Activated T-cell treated with anti-CD3 and anti-CD28 coated beads for 24 hours (primary cell): ENCODE measurements around the gene PSMB7.

Experiments
- DNase-seq: peaks from one replicate; pipeline ENCODE4 v3.0.0-alpha.2; 2020; ENCODE audit warnings: low read depth

Gene PSMB7

DNA sequence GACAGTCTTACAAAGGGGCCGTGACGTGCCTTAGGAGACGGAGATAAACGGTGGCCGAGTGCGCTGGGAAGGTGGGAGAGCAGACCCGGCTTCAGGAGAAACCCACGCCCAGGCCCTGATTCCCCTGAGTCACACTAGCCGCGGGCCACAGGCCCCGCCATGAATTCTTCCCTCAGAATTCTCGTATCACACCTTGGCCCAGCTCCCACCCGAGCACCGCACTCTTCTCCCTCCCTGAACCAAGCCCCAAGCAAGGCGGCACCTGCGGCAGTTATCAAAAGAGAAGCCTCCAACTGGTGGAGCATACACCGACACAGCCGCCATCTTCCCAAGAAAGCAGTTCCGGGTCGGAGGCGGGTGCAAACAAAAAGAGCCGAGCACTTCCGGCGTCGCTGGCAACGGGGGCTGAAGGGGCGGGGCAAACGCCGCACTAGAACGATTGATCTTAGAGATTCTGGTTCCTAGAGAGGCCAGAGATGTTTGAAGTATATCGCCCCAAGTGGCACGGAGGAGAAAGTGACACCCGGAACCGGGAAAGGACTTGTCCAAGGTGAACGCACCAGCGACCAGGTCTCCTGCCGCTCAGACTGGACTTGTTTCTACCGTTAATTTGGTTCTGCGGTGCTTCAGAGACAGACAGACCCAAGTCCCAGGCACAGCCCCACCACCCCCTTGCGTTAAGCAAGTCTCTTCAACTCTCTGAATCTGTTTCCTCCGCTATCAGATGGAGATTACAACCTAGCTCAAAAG, at the start of gene PSMB7:
TSS of gene PSMB7 (minus strand) at position 341 of the 750 bp plus-strand sequence. CDS start at position 324, 17 bp downstream.
- DNase-seq: peak; percentile 97

DNA sequence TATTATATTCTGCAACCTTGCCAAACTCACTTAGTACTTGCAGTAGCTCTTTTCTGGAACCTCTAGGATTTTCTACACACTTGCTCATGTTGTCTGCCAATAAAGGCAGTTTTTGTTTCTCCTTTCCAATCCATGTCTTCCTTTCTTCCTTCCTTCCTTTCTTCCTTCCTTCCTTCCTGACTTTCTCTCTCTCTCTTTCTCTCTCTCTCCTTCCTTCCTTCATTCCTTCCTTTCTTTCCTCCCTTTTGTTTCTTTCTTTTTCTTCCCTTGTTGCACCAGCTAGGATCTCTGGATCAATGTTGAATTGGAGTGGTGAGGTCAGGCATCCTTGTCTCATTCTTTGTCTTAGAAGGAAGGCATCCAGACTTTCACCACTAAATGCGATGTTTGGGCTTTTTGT, 47.5 kb upstream of the PSMB7 start:
- no peak for DNase-seq

DNA sequence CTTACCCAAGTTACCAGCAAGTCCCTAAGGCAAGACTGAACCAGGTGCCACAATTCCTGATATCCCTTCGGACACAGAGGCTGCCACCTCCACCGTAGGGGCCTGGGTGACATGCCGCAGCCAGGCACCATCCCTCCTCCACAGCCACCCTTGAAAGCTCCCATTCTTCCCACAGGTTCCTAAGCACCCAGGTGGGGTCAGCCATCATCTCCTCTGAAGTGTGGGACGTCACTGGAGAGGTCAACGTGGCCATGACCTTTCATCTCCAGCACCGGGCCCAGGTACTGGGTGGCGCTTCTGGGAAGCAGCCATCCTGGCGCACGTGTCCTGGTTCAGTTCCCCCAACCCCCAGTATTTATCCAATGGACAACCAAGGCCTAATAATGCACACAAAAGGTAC, 43.2 kb upstream of the PSMB7 start:
- DNase-seq: no peak

DNA sequence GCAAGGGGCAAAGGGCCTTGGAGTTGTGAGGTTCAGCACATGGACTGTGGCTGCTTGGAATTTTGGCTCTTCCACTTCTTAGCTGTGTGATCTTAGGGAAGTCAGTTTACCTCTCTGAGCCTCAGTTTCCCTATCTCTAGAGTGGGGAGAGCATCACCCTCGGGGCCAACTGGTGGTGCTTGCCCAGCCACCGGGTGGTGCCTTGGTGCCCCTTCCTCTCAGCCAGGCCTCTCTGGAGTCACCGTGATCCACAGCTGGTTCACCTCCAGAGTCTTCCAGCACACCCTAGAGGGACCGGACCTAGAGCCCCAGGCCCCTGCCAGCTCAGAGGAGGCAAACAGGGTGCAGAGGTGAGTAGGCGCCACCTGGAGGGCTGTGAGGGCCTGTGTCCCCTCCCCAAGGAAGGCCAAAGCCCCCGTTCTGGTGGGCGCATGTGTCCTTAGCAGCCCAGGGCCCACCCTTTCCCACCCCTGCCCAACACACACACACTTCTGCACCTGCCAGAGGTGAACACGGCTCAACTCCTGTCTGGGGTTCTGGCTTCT, 42.7 kb upstream of the PSMB7 start:
- no peak for DNase-seq

DNA sequence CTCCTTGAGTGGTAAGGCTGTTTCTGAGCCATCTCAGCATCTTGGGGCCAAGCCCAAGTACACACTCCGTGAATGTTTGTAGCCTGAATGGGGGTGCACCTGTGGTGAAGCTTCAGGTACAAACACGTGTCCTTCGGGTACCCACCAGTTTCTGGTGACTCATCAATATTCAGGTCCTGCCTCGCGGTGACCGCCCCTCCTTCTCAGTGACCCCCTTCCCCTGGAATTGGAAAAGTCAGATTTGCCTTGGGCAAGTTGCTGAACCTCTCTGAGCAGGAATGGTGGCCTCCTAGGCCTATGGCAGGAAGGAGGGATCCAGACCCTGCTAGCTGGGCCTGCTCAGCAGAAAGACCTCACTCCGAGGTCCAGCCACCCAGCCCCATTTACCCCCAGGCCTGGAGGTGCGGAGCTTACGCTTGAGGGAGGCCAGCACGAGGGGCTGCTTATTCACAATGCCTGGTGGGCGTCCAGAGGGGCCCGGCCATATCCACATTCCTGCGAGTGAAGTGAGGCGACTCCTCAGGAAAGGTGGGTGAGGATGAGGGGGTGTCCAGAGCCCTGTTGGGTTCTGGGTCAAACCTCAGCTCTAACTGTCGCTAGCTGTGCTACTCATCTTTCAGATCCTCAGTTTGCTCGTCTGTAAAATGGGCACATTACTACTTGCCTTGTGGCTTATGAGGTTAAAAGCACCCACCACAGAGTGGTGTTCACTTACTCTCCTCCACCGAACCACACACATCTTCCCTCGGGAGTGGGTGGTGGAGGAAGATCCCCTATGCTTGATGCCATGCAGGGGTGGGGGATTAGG, 42.0 kb upstream of the PSMB7 start:
- no peak for DNase-seq

DNA sequence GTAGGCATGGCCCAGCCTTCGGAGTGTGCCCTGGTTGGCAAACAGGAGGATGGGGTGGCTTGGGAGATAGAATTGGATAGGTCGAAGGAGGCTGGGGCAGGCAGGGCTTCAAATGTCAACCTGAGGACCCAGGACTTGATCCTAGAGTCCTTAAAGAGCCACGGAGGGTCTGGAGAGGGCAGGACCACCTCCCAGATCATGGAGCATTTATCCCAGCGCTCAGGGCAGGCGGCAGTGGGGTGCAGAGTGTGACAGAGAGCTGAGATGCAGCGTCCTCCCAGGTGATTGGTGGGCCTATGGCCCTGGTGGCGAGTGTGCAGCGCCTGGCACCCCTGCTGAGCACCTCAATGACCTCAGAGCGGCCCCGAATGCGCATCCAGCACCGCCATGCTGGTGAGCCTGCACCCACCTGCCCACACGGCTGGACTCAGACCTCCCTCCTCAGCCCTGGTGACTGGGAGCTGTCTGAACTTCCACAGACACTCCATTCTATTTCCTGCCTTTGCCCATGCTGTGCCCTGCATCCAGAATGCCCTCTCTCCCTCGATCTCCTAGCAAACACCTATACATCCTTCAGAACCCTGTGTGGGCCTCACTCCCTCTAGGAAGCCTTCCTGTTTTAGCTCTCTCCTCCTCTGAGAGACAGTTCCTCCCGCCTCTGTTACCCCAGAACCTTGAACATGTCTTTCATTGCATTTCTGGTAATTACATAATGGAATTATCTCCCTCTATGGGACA, 41.3 kb upstream of the PSMB7 start:
- no peak for DNase-seq

DNA sequence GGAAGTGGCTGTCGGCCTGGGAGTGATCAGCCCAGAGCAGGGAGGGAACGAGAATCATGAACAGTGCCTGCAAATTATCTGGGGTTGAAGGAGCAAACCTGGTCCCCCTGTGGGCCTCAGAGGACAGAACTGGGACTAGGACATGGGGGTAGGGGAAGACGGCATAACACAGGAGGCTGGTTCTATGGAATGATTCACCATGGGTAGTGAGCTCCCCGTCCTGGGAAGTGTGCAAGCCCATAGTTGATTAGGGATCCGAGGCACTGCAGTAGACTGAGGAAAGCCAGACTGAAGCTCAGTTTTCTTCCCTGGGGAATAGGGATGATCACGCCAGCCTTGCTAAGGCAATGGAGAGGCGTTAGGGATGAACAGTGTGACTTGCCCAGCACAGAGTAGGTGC, 40.6 kb upstream of the PSMB7 start:
- DNase-seq: no peak

DNA sequence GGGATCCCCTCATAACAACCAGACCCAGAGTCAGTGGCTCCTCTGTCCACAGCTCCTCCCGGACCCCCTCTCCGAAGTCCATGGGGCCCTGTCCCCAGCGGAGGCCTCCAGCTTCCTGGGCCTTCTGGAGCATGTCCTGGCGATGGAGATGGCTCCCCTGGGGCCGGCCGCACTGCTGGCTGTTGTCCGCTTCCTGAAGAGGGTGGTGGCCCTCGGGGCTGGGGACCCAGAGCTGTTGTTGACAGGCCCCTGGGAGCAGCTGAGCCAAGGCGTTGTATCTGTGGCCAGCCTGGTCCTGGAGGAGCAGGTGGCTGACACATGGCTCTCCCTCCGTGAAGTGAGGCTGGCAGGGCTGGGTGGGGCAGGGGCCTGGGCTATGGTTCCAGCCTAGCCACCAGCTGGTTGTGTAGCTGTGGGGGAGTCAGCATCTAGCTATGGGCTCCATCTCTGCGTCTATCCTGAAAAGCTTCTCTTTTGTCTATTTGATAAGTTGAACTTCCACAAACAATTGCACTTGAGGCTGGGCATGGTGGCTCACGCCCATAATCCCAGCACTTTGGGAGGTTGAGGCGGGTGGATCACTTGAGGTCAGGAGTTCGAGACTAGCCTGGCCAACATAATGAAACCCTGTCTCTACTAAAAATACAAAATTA, 39.7 kb upstream of the PSMB7 start:
- DNase-seq: no peak

DNA sequence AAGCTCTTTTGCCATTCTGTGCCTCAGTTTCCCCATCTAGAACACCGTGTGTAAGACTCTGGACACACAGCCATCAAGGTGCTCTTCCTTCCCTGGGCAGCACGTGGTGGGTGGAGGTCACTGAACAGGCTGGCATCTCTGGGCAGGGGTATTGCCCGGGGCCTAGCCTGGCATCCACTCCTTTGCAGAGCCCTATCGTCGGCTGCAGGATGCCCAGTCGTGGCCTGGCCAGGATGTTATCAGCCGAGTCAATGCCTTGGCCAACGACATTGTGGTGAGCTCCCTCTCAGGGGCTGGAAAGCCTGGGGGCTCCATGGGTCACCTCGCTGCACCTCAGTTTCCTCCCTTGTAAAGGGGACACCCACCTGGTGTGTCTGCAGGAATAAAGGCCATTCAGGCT, 39.1 kb upstream of the PSMB7 start:
- DNase-seq: no peak

DNA sequence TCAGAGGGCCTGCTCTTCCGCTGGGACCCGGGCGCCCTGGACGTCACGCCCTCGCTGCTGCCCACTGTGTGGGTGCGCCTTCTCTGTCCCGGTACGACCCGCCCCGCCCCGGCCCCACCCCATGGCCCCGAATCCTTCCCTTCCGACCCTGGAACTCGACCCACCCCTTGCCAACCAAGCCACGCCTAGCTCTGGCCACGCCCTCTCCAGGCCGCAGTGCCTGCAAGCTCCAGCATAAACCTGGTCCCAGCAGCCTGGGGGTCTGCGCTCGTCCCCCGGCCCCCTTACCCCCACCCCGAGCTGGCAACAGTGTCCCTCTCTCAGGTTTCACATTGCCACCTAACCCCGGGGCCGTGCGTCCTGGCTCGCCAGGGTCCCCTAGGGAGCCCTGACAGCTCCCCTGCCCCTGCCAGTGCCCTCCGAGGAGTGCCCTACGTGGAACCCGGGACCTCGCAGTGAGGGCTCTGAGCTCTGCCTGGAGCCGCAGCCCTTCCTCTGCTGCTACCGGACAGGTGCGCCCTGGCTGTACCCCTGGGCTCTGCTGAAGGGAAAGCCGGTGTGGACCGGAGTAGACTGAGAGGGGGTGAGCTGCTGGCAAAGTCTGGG, 38.4 kb upstream of the PSMB7 start:
- DNase-seq: no peak

DNA sequence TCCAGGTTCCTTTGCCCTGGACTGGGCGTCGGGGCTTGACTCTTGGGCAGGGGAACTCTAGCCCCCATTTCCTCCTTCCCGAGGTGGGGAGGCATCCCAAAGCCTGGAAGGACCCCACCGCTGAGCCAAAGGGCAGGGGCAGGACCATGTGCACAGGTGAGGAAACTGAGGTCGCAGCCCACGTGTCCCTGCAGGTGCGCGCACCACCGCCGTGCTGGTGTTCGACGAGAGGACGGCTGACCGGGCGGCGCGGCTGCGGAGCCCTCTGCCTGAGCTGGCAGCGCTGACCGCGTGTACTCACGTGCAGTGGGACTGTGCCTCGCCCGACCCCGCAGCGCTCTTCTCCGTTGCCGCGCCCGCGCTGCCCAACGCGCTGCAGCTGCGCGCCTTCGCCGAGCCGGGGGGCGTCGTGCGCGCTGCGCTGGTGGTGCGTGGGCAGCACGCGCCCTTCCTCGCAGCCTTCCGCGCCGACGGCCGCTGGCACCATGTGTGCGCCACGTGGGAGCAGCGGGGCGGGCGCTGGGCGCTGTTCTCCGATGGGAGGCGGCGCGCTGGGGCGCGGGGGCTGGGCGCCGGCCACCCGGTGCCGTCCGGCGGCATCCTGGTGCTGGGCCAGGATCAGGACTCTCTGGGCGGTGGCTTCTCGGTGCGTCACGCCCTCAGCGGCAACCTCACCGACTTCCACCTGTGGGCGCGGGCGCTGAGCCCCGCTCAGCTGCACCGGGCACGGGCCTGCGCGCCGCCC, 37.8 kb upstream of the PSMB7 start:
- no peak for DNase-seq

DNA sequence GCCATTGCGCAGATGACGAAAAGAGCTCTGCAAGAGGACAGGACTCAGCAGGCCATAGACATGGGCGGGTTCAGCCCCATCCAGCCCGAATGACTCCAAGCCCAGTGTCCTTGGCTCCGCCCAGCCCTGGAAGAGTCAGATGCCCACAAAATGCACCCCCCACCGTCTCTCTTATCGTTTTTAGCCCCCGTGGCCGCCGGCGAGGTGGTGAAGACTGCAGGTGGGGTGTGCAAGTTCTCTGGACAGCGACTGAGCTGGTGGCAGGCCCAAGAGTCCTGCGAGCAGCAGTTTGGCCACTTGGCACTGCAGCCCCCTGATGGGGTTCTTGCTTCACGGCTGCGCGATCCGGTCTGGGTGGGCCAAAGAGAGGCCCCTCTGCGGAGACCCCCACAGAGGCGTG, 37.1 kb upstream of the PSMB7 start:
- DNase-seq: no peak

DNA sequence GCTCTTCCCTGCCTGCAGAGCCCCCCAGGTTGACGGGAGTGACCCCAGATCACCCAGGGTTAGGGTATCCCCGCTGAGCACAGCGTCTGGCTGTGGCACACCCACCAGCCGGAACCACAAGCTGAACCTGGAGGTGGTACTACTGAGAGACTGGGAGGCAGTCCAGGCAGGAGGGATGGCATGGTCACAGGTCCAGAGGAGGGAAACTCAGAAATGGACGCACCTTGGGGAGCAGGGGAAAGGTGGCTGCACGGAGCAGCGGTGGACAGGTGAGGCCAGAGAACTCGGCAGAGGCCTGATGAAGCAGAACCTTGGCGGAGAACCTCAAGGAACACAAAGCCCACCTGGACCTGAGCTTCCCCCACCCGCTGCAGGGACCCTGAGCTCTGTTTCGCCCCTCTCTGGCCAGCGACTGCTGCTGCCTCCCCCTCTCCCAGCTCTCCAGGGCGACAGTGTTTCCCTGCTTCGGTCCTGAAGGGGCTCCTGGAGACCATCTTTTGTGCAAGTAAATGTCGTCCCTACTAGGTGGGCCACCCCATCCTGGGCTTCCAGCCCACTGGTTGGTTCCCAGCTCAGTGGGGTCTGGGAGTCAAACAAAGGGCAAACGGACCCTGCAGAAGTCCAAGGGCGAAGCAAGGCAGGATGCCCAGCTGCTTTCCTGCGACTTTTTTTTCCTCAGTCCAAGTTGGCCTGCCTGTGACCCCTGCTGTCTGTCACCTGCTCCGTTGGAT, 35.9 kb upstream of the PSMB7 start:
- no peak for DNase-seq

DNA sequence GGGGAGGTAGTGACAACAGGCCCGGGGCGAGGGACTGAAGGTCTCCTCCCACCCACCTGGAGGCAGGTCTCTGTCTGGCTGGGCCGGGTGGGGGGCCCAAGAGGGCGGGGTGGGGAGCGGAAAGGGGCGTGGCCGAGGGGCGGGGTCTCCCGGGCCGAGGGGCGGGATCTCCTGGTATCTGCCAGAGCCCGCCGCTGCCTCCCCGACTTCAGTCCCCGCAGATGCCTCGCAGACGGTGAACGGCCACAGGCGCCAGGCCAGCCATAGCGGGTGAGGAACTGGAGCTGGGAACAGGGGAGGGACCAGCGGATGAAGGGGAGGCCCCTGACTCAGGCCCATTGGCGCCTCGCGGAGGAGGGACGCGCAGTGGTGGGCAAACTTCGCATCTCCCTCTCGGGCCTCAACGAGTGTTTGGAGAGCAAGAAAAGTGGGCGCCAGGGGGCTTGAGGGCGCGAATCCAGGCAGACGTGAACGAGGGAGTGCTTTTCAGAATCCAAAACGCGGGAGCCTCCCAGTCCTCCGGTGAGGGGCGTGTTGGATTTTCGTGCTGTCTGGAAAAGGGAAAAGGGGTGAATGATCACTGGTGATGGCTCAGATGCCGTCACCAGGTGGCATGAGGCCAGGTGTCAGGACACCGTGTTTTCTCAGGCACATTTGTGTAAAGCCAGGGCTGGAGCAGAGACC, 35.1 kb upstream of the PSMB7 start, which contains the start of gene ADGRD2:
TSS of gene ADGRD2 (plus strand) at position 211 of the 684 bp plus-strand sequence. CDS start 1,216 bp downstream, outside the sequence.
- DNase-seq: no peak

DNA sequence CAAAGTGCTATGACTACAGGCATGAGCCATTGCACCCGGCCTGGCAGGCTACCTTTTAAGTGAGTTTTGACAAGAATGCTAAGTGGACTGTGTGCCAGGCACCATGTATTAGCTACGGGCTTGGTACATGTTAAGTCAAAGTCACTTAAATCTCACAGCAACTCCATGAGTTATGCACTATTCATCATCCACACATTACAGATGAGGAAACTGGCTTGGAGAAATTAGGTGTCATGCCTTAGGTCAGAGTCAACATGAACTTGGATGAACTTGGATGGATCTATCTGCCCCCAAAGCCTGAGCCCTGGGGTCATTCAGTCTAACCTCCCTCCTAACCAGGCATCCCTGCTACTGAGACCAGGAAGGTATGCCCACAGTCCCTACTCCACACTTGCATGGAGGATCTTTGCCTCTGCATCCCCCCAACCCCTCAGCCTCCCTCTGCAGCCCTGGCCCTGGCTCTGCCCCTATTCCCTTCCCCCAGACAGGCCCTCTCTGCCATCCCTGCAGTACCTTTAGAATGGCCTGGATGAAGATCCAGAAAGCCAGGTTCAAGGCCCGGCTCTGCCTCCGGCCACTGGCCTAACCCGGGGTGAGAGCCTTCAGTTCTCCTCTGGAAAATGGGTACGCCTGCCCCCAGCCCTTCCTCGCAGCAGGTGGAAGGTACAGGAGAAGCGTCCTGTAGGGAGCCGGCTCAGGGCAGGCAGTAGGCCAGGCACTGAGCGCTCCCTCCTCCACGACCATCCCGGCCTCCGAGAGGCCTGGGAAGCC, 34.3 kb upstream of the PSMB7 start:
- no peak for DNase-seq

DNA sequence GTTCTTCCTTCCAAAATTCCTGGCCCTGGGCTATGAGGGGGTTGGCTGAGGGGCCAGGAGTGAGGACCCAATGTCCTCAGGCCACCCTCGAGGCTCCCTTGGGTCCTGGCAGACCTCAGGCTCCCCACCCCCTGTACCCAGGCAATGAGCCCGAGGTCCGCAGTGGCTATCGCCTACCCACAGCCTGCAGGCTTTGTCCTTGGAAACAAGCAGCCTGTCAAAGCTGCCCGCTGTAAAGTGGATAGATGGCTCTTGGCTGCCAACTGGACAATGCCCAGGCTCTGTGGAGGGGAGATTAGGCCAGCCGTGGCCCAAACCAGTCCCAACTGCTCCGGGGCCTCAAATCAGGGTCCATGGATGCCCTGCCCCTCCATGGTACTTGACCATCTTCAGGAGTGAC, 32.8 kb upstream of the PSMB7 start:
- DNase-seq: no peak

DNA sequence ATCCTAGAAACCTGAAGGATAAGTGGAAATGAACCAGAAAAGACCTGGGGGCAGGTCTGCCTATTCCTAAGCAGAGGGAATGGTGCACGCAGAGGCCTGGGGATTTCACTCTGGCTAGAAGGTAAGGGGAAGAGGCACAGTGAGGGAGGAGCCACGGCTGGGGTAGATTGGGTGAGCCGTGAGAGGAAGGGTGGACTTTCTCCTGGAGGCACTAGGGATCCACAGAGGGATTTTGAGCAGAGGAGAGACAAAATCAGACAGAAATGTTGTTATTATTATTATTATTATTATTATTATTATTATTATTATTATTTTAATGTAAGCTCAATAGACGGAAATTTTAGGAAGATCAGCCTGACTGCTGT, 32.0 kb upstream of the PSMB7 start:
- no peak for DNase-seq

DNA sequence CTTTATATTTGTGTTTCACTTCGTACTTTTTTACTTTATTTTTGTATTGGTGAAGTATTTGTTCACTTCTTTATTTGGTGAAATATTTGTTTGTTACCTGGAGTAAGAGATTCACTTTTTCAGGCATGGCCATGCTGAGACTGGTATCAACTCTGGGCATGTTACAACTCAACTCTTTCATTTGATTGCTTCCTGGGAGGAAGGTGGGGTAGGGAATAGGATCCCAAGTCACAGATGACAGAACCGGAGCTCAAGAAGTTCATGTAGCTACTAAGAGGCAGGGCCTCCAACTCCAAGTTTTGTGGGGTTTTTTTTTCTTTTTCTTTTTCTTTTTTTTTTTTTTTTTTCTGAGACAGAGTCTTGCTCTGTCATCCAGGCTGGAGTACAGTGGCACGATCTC, 28.9 kb upstream of the PSMB7 start:
- no peak for DNase-seq

DNA sequence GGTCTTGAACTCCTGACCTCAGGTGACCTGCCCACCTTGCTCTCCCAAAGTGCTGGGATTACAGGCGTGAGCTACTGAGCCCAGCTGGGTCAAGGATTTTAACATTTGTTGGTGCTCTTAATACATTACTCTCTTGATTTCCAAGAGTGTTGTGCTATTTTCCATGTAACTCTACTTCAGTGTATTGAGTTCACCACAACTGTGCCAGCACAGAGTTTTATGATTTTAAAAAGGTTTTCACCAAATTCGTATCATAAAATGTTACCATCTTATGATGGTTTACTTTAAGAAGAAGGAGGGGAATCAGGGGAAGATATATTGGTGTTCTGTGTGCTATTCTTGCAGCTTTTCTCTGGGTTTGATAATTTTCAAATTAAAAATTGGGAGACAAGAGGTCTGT, 28.4 kb upstream of the PSMB7 start:
- DNase-seq: no peak
